GM23248 (cell line): ENCODE data around the gene ETV6.

Source experiments
- EZH2 ChIP-seq: fragments of 200-600 bp; sonication (generic); IDR thresholded peaks from 2 replicates; pipeline ENCODE4 v1.6.1; 2018; ENCODE audit warnings: antibody characterized with exemption, mild to moderate bottlenecking; ENCODE audit not compliant: insufficient read depth, poor library complexity, severe bottlenecking
- EZH2phosphoT487 ChIP-seq: fragments of 200-600 bp; sonication (generic); IDR thresholded peaks from 2 replicates; pipeline ENCODE4 v1.6.1; 2018; ENCODE audit warnings: antibody characterized with exemption, moderate library complexity, mild to moderate bottlenecking, low read depth; ENCODE audit not compliant: insufficient read depth

- TF ChIP-seq EZH2phosphoT487 = no peak
- TF ChIP-seq EZH2 = no peak
These were observed 36.6 kb downstream of the ETV6 start for GRCh38 chr12:11686120-11686519.
